ENCODE data around the gene RHEX.

GRCh38 chr1:206089341-206089740 lies 36.4 kb downstream of the RHEX start:
- TF ChIP-seq EZH2 (IDR thresholded peaks at IDR 0.05) (no peak), CTCF (IDR thresholded peaks at IDR 0.05) (no peak), EZH2phosphoT487 (IDR thresholded peaks at IDR 0.05) (no peak)

Measured in neural progenitor cell (in vitro differentiated cells).